GM19238 (cell line): ENCODE data around the gene MXD4.

Experiments
- DNase-seq: peaks from one replicate; pipeline ENCODE4 v3.0.0; 2011; ENCODE audit warnings: low spot score; ENCODE audit not compliant: insufficient read length

MXD4 gene

GRCh38 chr4:2261853-2262144, at the start of gene MXD4:
Gene MXD4 (minus strand): TSS chr4:2262109. CDS start chr4:2261980, 129 bp downstream.
- no peak for DNase-seq

- no peak for DNase-seq
Measured at GRCh38 chr4:2306773-2307410, 45.0 kb upstream of the MXD4 start.

- no peak for DNase-seq
Measured at GRCh38 chr4:2305766-2306501, 44.0 kb upstream of the MXD4 start.

- DNase-seq = no peak
Measured at GRCh38 chr4:2304877-2305561, 43.1 kb upstream of the MXD4 start.

- DNase-seq = no peak
Measured at GRCh38 chr4:2304321-2304876, 42.5 kb upstream of the MXD4 start.

GRCh38 chr4:2303686-2304320, 41.9 kb upstream of the MXD4 start:
- no peak for DNase-seq

GRCh38 chr4:2303121-2303685, 41.3 kb upstream of the MXD4 start:
- DNase-seq = no peak

GRCh38 chr4:2302387-2303119, 40.6 kb upstream of the MXD4 start:
- DNase-seq = no peak

GRCh38 chr4:2301806-2302205, 39.9 kb upstream of the MXD4 start:
- DNase-seq = no peak

GRCh38 chr4:2301225-2301642, 39.3 kb upstream of the MXD4 start:
- no peak for DNase-seq

GRCh38 chr4:2300431-2301224, 38.7 kb upstream of the MXD4 start:
- no peak for DNase-seq

- DNase-seq = no peak
Measured at GRCh38 chr4:2299794-2300193, 37.9 kb upstream of the MXD4 start.

- no peak for DNase-seq
Measured at GRCh38 chr4:2298532-2298991, 36.7 kb upstream of the MXD4 start.

GRCh38 chr4:2297606-2298531, 36.0 kb upstream of the MXD4 start:
- DNase-seq = no peak

GRCh38 chr4:2296631-2297601, 35.0 kb upstream of the MXD4 start:
- no peak for DNase-seq

- no peak for DNase-seq
Measured at GRCh38 chr4:2295900-2296442, 34.1 kb upstream of the MXD4 start.

GRCh38 chr4:2295500-2295899, 33.6 kb upstream of the MXD4 start:
- DNase-seq = no peak
